Fibroblast of mammary gland (primary cell): Measurements from ENCODE around the gene PPFIBP2.

Experiments
- DNase-seq: peaks from one replicate; pipeline ENCODE4 v3.0.0-alpha.2; 2010; ENCODE audit warnings: low read depth
- H3K4me3 ChIP-seq: 2 replicates; pipeline ENCODE4 v1.5.1; 2011; ENCODE audit warnings: low read depth, mild to moderate bottlenecking, low read length, moderate library complexity; ENCODE audit not compliant: control insufficient read depth
- CTCF ChIP-seq: conservative IDR thresholded peaks from 2 replicates; pipeline ENCODE4 v1.5.1; 2011; ENCODE audit warnings: low read depth, low read length, inconsistent platforms; ENCODE audit not compliant: control insufficient read depth, insufficient read depth

PPFIBP2 gene

GRCh38 chr11:7683571-7683970 lies 169.8 kb downstream of the PPFIBP2 start:
- no peak for DNase-seq
- no peak overlapping the region for H3K4me3 ChIP-seq
- no peak for TF ChIP-seq CTCF

- TF ChIP-seq CTCF = no peak
- no peak overlapping the region for H3K4me3 ChIP-seq
- DNase-seq = no peak
Observed at GRCh38 chr11:7686761-7687160, 173.0 kb downstream of the PPFIBP2 start.

- no peak overlapping the region for H3K4me3 ChIP-seq
- no peak for DNase-seq
- TF ChIP-seq CTCF = no peak
Observed at GRCh38 chr11:7687386-7687785, 173.6 kb downstream of the PPFIBP2 start.

- H3K4me3 ChIP-seq = no peak overlapping the region
- peak; percentile 79 for TF ChIP-seq CTCF
- DNase-seq = peak; percentile 24
Observed at GRCh38 chr11:7688238-7688826, 174.5 kb downstream of the PPFIBP2 start.

GRCh38 chr11:7689239-7689638 lies 175.4 kb downstream of the PPFIBP2 start:
- no peak overlapping the region for H3K4me3 ChIP-seq
- no peak for DNase-seq
- no peak for TF ChIP-seq CTCF

- TF ChIP-seq CTCF = peak; percentile 17
- peak; percentile 52 for DNase-seq
- no peak overlapping the region for H3K4me3 ChIP-seq
Observed at GRCh38 chr11:7690648-7691047, 176.8 kb downstream of the PPFIBP2 start.
